GM21381 (cell line): ENCODE data around the gene VDAC1.
"Not testable (repeated sequence)": the region's sequence is repeated elsewhere in the genome, so short reads cannot be mapped to it uniquely, and the experiment has no call there.

Experiments used
- ATAC-seq: cut with Tn5 transposase; IDR thresholded peaks from one replicate; pipeline ENCODE4 v1.9.1; 2021; ENCODE audit warnings: mild to moderate bottlenecking, moderate library complexity; ENCODE audit not compliant: unreplicated experiment

Gene VDAC1

GRCh38 chr5:133944263-133945185 is 60.3 kb downstream of the VDAC1 start:
- ATAC-seq = no peak

GRCh38 chr5:133943475-133943817 is 61.3 kb downstream of the VDAC1 start:
- ATAC-seq = no peak

DNA sequence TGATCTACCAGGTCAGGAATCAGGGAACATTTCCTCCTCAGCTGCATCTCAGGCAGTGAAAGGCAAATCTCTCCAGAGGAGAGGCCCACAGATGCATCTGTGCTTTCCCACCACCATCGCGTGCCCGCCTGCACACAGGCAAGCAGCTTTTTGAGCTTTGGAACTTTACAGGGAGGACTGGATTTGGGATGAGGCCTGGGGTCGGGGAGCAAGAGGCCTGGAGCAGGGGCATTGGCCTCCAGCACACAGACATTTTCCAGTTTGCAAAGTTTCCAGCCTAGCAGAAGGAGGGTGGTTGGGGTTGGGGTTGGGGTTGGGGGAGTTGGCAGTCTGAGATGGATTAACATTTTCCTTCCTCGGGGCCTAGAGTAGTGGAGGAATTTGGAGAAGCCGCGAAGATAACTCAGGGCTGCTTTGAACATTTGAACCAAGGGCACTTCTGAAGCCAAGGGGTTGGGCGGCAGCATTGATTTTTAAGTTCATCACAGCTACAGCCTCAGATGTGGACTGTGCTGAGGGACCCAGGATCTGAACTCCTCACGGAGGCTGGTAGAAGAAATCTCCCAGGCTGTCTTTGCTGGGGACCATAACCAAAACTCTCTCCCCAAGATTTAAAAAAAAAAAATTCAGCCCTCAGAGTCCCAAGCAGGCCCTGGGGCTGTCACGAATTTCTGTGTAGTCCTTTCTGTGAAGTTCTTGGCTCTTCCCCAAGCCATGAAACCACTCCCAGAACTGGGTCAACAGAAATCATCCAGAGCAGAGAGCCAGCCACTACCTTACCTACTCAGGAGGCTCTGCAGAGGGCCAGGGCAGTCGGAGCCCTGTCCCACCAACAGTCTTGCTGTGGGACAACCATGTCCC is 61.9 kb downstream of the VDAC1 start:
- ATAC-seq = no peak

GRCh38 chr5:133941456-133942196 is 63.1 kb downstream of the VDAC1 start:
- no peak for ATAC-seq

- ATAC-seq = no peak
These were observed 65.1 kb downstream of the VDAC1 start for GRCh38 chr5:133939668-133940067.

DNA sequence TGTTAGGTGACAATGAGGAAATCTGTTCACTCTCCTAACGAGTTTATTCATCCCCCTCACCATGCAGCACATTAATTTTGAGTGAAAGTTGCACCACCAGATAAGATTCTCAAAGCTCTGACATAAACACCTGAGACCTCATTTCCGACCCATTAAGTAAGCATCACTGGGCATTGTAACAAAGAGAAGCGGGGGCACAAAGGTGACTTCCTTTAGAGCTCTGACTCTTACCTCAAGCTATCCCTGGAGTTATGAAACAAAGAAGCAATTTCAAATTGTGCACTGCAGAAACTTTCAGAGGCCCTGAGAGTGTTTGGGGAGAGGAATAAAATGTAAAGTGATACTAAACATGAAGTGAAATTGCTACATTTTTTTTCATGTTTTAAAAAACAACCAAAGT is 65.8 kb downstream of the VDAC1 start:
- no peak for ATAC-seq

DNA sequence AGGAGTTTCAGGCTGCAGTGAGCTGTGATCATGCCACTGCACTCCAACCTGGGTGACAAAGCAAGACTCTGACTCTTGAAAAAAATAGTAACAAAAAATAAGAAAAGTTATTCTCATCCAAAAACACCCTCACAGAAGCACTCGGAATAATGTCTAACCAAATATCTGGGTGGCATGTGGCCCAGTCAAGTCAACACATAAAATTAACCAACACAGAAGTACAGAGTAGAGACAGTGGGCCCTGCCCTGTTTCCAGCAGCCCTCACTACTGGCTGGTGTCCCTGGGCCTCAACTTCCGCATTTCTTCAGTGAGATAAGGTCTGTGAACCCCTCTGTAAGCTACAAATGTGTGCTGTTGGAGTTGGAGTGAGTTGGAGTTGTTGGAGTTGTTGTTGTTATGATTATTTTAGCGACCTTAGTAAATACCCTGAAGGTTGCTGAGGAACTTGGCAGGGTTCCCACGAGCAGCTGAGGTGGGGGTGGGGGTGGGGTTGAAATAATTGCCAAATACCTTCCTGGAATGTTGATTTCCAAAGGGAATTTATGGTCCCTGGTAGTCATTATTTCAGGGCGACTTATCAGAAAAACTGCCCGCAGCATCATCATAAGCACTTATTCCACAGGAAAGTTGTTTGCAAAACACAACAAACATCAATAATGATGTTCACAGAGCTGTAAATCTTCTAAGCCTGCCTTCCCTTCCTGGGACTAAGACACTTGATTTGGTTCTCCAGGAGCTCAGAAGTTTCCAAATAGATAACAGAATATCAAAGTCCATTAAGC is 66.5 kb downstream of the VDAC1 start:
- no peak for ATAC-seq

GRCh38 chr5:133937628-133938027 is 67.1 kb downstream of the VDAC1 start:
- not testable (repeated sequence) for ATAC-seq

GRCh38 chr5:133936651-133937015 is 68.1 kb downstream of the VDAC1 start:
- no peak for ATAC-seq

GRCh38 chr5:133935991-133936650 is 68.7 kb downstream of the VDAC1 start:
- not testable (repeated sequence) for ATAC-seq

DNA sequence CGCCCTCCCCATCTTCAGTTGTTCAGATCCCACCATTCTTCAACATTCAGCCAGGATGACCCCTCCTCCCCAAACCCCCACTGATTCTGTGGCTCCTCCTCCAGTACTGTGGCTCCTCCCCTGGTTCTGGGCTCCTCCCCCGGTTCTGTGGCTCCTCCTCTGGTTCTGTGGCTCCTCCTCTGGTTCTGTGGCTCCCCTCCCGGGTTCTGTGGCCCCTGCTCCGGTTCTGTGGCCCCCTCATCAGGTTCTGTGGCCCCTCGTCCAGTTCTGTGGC is 69.2 kb downstream of the VDAC1 start:
- ATAC-seq = no peak

- no peak for ATAC-seq
These were observed 69.7 kb downstream of the VDAC1 start for GRCh38 chr5:133934822-133935666.

DNA sequence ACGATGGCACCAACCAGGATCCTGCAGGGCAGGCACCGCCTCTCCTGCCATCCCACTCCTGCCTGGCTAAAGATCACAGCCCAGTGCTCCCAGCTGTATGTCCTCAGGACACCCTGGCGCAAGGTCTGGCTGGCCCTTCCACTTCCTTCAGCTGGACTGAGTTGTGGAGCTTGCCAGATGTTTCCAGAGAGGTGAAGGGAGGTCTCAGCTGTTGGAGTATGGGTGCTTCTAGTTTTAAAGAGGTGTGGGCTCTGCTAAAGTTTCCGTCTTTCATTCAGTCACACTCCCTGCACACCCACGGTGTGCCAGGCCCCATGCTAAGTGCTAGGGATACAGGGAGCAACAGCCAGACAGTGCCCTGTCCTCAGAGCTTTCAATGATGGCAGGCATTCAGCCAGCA is 70.5 kb downstream of the VDAC1 start:
- no peak for ATAC-seq

DNA sequence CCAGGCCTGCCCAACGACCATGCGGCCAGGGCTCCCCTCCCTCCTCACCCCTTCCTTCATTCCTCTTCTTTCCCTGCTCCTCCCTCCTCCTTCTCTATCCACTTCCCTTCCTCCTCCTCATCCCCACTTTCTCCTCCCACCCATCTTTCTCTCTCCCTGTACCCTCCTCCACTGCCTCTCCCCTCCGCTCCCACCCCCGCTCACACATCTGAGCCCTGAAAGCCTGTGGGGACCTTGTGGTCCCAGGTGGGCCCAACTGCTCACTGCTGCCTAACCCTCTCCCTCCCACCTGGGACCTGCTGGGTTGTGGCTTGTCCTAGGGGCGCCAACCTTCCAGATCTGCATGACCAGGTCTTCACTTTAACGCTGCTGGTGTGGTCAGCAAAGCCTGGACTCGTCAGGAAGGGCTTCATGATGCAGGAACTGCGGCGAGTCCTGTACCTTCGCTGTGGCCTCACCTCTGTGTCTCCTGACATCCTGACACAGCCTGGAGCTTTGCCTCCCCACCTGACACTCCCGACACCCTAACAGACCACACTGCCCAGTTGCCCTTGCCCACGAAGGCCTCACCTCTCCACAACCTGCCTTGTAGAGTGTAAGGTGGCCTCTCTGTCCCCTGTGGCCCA is 71.0 kb downstream of the VDAC1 start:
- ATAC-seq = no peak

- ATAC-seq = no peak
These were observed 71.6 kb downstream of the VDAC1 start for GRCh38 chr5:133933169-133933509.

- ATAC-seq = no peak
These were observed 72.2 kb downstream of the VDAC1 start for GRCh38 chr5:133932441-133933168.

DNA sequence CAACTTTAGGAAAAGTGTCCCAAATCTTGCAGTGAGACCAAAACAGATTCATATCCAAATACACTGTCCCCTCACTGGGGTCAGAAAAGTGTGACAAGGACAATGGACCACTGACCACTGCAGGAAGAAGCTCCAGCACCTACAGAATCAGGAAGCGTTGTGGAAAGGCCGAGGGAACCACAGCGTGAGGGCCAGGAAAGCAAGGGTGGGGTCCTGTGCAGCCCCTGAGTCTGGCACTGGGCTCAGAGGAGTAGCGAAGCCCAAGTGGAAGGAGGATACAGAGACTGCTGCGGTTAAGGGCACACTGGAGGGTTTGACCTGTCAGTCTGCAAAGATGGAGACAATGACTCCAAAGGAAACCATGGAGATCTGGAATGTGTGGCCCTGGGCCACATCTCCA is 73.2 kb downstream of the VDAC1 start:
- no peak for ATAC-seq

GRCh38 chr5:133930813-133931090 is 74.0 kb downstream of the VDAC1 start:
- no peak for ATAC-seq
